Brain microvascular endothelial cell (primary cell): ENCODE results near the gene DCC.

Experiments
- DNase-seq: peaks from one replicate; pipeline ENCODE4 v3.0.0-alpha.2; 2020
- H3K27ac ChIP-seq: fragments of 250-450 bp; sonication (Bioruptor Pico); 2 replicates; pipeline ENCODE4 v1.5.1; 2020; ENCODE audit warnings: mild to moderate bottlenecking, moderate library complexity
- H3K27me3 ChIP-seq: fragments of 250-450 bp; sonication (Bioruptor Pico); replicated peaks from 2 replicates; pipeline ENCODE4 v1.5.1; 2020; ENCODE audit warnings: mild to moderate bottlenecking
- H3K36me3 ChIP-seq: fragments of 250-450 bp; sonication (Bioruptor Pico); replicated peaks from 2 replicates; pipeline ENCODE4 v1.5.1; 2020; ENCODE audit warnings: mild to moderate bottlenecking
- H3K4me3 ChIP-seq: 2 replicates; pipeline ENCODE4 v1.5.1; 2011; ENCODE audit warnings: low read depth, mild to moderate bottlenecking, control low read depth, low read length, moderate library complexity
- in situ Hi-C: cut with HindIII; loops from 2 replicates; pipeline ENCODE4 v1.10.0; 2017; ENCODE audit warnings: low sequenced_read_pairs, low pct_ligation_motif_present
- TF ChIP-seq, protein P1 (sequence below): IDR thresholded peaks from 2 replicates; pipeline ENCODE4 v1.5.1; 2011; ENCODE audit warnings: low read depth, mild to moderate bottlenecking, moderate library complexity, low read length, control low read depth, inconsistent platforms; ENCODE audit errors: missing control alignments

DCC gene

DNA sequence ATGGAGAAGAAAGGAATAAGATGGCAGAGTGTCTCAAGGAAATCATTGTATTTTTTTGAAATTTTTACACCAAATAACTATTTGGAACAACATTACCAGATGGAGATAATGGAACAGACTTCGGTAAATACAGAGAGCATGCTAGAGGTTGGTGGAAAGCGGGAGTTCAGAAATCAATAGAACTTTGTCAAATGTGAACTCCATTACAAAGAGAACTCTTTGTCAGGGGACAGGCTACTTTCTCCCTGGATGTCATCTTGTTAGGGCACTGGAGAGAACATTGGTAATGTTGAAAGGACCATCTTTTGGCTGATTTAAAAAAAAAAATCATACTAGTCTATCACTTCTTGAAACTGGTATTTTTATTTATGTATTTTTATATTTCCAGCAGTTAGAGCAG lies 30.8 kb downstream of the DCC start:
- Histone ChIP-seq H3K4me3 (no peak overlapping the region), H3K36me3 (no peaks in the 10 kb centered on the region), H3K27ac (no peak overlapping the region), H3K27me3 (no peaks in the 10 kb centered on the region)
- in situ Hi-C loops = no loop called here
- no peak for DNase-seq
- TF ChIP-seq, protein P1, sequence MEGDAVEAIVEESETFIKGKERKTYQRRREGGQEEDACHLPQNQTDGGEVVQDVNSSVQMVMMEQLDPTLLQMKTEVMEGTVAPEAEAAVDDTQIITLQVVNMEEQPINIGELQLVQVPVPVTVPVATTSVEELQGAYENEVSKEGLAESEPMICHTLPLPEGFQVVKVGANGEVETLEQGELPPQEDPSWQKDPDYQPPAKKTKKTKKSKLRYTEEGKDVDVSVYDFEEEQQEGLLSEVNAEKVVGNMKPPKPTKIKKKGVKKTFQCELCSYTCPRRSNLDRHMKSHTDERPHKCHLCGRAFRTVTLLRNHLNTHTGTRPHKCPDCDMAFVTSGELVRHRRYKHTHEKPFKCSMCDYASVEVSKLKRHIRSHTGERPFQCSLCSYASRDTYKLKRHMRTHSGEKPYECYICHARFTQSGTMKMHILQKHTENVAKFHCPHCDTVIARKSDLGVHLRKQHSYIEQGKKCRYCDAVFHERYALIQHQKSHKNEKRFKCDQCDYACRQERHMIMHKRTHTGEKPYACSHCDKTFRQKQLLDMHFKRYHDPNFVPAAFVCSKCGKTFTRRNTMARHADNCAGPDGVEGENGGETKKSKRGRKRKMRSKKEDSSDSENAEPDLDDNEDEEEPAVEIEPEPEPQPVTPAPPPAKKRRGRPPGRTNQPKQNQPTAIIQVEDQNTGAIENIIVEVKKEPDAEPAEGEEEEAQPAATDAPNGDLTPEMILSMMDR = no peak

DNA sequence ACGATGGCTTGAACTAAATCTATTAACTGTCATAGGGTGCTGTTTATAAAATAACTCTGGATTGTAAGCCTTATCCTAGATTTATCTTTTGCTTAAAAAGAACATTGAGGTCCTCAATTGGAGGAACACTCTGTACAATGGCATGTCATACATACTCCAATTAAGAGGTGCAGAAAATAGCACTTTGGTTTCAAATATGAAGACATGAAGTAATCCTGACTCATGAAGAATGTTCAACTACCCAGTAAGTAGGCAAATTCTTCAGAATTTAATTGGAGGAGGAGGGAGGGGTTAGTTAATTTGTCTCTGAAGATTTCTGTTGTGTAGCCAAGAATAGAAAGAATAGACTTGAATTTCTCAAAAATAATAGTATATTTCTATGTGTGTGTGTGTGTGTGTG lies 36.1 kb downstream of the DCC start:
- Histone ChIP-seq H3K4me3 (no peak overlapping the region), H3K27ac (no peak overlapping the region), H3K36me3 (no peaks in the 10 kb centered on the region), H3K27me3 (no peaks in the 10 kb centered on the region)
- in situ Hi-C loops = no loop called here
- DNase-seq = no peak
- TF ChIP-seq, protein P1 = no peak

DNA sequence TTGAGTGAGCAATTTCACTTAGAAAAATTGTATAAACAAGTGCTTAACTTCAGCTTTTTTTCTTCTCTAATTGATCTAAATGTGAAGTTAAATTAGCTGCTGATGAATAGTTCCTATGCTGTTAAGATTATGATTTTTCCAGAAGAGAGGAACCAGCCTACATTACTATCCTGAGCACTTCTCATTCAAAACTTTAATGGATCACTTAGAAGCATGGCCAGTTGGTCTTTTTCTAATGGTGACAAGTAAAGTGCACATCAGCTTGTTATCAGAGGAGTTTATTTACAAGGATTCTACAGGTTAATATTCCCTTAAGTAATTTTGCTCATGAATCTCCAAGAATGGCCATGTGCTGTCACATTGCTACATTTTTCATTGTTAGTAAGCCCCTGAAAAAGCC lies 37.1 kb downstream of the DCC start:
- Histone ChIP-seq H3K4me3 (no peak overlapping the region), H3K36me3 (no peaks in the 10 kb centered on the region), H3K27ac (no peak overlapping the region), H3K27me3 (no peaks in the 10 kb centered on the region)
- DNase-seq = no peak
- TF ChIP-seq, protein P1 = no peak
- in situ Hi-C loops = no loop called here

DNA sequence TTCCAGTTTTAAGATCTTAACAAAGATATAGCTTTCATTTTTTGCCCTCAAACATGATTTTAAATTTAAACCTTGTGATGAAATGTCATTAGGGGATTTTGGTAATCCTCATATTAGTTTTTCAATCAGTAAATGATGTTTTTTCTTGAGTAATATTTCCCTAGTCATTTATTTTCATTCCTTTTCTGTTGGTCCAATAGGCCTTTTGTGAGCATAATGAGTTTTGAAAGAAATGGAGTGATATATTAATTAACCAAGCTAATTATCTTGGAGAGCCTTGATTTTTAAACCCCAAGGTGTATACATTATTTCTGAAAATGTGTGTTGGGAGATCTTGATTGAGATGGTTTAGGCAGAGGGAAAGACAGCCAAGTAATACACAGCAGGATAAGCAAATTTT lies 46.3 kb downstream of the DCC start:
- DNase-seq = no peak
- in situ Hi-C loops = no loop called here
- Histone ChIP-seq H3K4me3 (no peak overlapping the region), H3K27me3 (no peaks in the 10 kb centered on the region), H3K27ac (no peak overlapping the region), H3K36me3 (no peaks in the 10 kb centered on the region)
- TF ChIP-seq, protein P1 = no peak

DNA sequence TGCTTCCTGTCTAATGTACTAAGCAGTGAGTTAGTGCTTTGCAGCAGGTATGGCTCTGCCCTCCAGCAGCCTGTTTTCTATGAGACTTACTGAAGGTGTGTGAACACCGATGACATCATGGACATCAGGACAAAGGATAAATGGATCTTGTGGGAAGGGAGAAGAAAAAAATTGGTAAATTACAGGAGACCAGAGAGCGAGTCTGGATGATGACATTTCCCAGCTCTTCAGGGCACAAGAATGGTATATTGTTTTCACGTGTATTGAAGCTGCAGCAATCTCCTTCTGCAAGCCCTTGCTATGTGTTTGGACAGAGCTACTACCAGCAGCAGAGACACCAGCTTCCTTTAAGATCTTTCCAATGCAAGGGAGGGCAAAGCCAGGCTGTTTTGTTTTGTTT lies 47.2 kb downstream of the DCC start:
- H3K36me3 ChIP-seq = no peaks in the 10 kb centered on the region

More for the DNA sequence above, 47.2 kb downstream of the DCC start:
- no peaks in the 10 kb centered on the region for H3K27me3 ChIP-seq
- no peak overlapping the region for H3K27ac ChIP-seq
- in situ Hi-C loops = no loop called here
- DNase-seq = no peak
- no peak overlapping the region for H3K4me3 ChIP-seq
- TF ChIP-seq, protein P1 = no peak
